ENCODE results near the gene SAP30L. TPM values are rescaled to one million over a fixed set of nuclear protein-coding genes. Genes with fewer than 3 reads are reported as not detected.

The SAP30L gene
- polyA plus RNA-seq, 1 donor (not counting 4 experiments of a cell fraction or from before 2014, with no cell fraction given) = 42.1 TPM

DNA sequence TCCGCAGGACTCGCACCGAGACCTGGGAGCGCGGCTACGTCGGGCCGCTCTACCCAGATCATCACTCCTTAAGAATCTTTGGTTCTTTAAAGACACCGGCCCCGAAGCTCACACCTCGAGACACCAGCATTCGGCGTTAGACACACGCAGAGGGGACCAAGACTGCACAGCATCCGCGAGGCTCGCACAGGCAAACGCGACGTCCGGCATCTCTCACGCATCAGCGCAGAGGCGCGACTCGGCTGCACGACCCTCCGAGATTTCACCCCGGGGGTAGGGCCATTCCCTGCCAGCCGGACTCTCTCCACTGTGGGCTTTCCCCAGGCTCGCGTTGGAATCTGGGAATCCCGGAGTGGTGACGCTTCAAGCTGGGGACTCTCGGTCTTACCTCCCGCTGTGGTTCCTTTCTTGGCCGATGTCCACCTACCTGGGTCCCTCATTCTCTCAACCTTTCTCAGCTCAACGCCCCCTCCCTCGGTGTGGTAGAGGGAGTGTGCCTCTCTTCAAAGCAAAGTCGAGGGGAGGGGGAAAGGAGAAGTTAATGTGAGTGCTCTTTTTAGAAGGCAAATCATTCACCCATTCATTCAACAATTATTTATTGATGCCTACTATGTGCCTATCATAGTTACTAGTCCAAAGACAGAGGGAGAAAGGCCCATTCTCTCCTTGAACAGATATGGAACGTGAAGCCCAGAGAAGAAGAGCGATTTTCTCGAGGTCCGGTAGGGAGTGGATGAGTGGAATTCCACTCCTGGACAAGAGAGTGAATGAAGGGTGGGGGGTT is 33.6 kb downstream of the SAP30L start:
- Histone ChIP-seq H4K20me1 (ENCODE audit: control insufficient read depth, extremely low read depth, insufficient read depth, low read length) (no peaks in the 10 kb centered on the region), H3K4me2 (ENCODE audit: control insufficient read depth, extremely low read depth, insufficient read depth, low read depth, low read length) (no peak overlapping the region), H3K9ac (ENCODE audit: control insufficient read depth, extremely low read depth, insufficient read depth, low read length) (no peak overlapping the region), H3K36me3 (ENCODE audit: control insufficient read depth in 2 of 2, extremely low read depth in 1 of 2, insufficient read depth in 2 of 2, low read length in 2 of 2) (no peaks in the 10 kb centered on the region), H3K79me2 (ENCODE audit: control insufficient read depth, insufficient read depth, low read length) (no peaks in the 10 kb centered on the region), H3K9me1 (ENCODE audit: control insufficient read depth, extremely low read depth, insufficient read depth, low read length) (no peaks in the 10 kb centered on the region), H3K27ac (ENCODE audit: control insufficient read depth, insufficient read depth, low read length) (no peak overlapping the region), H3K27me3 (ENCODE audit: control insufficient read depth, extremely low read depth, insufficient read depth, low read length) (peaks cover 99% of the 10 kb centered on the region), H2AFZ (ENCODE audit: control insufficient read depth, low read length) (no peak overlapping the region), H3K4me3 (ENCODE audit: control insufficient read depth in 2 of 3, extremely low read depth in 1 of 3, insufficient read depth in 2 of 3, low read depth in 1 of 3, low read length in 3 of 3) (no peak overlapping the region), H3K9me3 (ENCODE audit: control insufficient read depth, low read depth, low read length) (no peaks in the 10 kb centered on the region), H3K4me1 (ENCODE audit: control insufficient read depth, extremely low read depth, insufficient read depth, low read length) (peaks cover 2% of the 10 kb centered on the region)
- FAIRE-seq (no peak), DNase-seq (ENCODE audit: low read depth, low spot score) (no peak)
- peak; percentile 96 for TF ChIP-seq EZH2 (IDR thresholded peaks at IDR 0.05; ENCODE audit: low read length)
- TF ChIP-seq, protein P1, sequence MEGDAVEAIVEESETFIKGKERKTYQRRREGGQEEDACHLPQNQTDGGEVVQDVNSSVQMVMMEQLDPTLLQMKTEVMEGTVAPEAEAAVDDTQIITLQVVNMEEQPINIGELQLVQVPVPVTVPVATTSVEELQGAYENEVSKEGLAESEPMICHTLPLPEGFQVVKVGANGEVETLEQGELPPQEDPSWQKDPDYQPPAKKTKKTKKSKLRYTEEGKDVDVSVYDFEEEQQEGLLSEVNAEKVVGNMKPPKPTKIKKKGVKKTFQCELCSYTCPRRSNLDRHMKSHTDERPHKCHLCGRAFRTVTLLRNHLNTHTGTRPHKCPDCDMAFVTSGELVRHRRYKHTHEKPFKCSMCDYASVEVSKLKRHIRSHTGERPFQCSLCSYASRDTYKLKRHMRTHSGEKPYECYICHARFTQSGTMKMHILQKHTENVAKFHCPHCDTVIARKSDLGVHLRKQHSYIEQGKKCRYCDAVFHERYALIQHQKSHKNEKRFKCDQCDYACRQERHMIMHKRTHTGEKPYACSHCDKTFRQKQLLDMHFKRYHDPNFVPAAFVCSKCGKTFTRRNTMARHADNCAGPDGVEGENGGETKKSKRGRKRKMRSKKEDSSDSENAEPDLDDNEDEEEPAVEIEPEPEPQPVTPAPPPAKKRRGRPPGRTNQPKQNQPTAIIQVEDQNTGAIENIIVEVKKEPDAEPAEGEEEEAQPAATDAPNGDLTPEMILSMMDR (optimal IDR thresholded peaks at IDR 0.05 in 1 of 3, IDR thresholded peaks at IDR 0.05 in 1 of 3, conservative IDR thresholded peaks at IDR 0.05 in 1 of 3; ENCODE audit: extremely low read depth in 1 of 3, insufficient read depth in 2 of 3, low read length in 3 of 3) = no peak
- dilution Hi-C loops (cut with MboI; ENCODE audit: extremely low pct_ligation_motif_present, low sequenced_read_pairs) = loop anchor here (10.0 kb wide), 1 partner anchor 125 kb away; no protein-coding TSS in a partner anchor

DNA sequence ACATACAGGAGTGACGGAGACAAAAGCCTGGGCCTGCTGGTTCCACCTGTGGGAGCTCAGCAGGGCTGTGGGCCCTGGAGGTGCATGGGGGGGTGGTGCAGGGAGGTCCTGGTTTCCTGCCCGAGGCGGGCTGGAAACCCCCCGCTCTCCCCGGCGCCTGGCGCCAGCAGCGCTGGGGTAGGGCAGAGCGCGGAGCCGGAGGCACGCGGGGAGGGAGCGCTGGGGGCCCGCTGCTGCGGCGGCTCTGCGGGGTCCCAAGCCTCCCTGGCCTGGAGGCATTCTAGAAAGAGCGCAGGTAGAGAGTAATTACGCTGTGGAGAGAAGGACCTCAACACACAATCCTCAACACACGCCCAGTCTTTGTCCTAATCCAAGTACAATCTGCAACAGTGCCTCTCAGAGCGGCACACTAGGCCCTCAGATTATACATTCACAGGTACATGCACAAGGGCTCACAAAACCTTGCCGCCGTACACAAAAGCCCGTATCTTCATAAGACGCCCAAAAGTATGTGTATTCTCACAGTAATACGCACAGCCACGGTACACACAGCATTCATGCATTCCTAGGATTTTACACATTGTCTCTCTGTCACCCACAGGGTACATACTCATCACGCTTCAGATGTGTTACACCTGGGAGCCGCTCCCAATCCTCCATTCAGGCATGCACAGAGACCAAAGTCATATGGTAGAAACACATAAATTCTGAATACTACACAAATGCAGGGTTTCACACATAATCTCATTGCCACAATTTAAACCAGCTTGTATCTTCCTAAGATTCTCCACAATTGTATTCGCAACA is 34.4 kb downstream of the SAP30L start:
- no peak overlapping the region for H2AFZ ChIP-seq (ENCODE audit: control insufficient read depth, low read length)
- H3K27ac ChIP-seq (ENCODE audit: control insufficient read depth, insufficient read depth, low read length) = no peak overlapping the region
- H3K36me3 ChIP-seq (ENCODE audit: control insufficient read depth in 2 of 2, extremely low read depth in 1 of 2, insufficient read depth in 2 of 2, low read length in 2 of 2) = no peaks in the 10 kb centered on the region
- H3K4me2 ChIP-seq (ENCODE audit: control insufficient read depth, extremely low read depth, insufficient read depth, low read depth, low read length) = no peak overlapping the region
- FAIRE-seq (no peak), DNase-seq (ENCODE audit: low read depth, low spot score) (no peak)
- dilution Hi-C loops (cut with MboI; ENCODE audit: extremely low pct_ligation_motif_present, low sequenced_read_pairs) = loop anchor here (10.0 kb wide), 1 partner anchor 125 kb away; no protein-coding TSS in a partner anchor
- no peak overlapping the region for H3K9ac ChIP-seq (ENCODE audit: control insufficient read depth, extremely low read depth, insufficient read depth, low read length)
- no peaks in the 10 kb centered on the region for H3K9me1 ChIP-seq (ENCODE audit: control insufficient read depth, extremely low read depth, insufficient read depth, low read length)
- H3K4me3 ChIP-seq (ENCODE audit: control insufficient read depth in 2 of 3, extremely low read depth in 1 of 3, insufficient read depth in 2 of 3, low read depth in 1 of 3, low read length in 3 of 3) = no peak overlapping the region
- H4K20me1 ChIP-seq (ENCODE audit: control insufficient read depth, extremely low read depth, insufficient read depth, low read length) = no peaks in the 10 kb centered on the region
- H3K27me3 ChIP-seq (ENCODE audit: control insufficient read depth, extremely low read depth, insufficient read depth, low read length) = peaks cover 99% of the 10 kb centered on the region
- H3K4me1 ChIP-seq (ENCODE audit: control insufficient read depth, extremely low read depth, insufficient read depth, low read length) = peaks cover 2% of the 10 kb centered on the region
- TF ChIP-seq EZH2 (IDR thresholded peaks at IDR 0.05; ENCODE audit: low read length) = peak; percentile 43
- TF ChIP-seq, protein P1 (optimal IDR thresholded peaks at IDR 0.05 in 1 of 3, IDR thresholded peaks at IDR 0.05 in 1 of 3, conservative IDR thresholded peaks at IDR 0.05 in 1 of 3; ENCODE audit: extremely low read depth in 1 of 3, insufficient read depth in 2 of 3, low read length in 3 of 3) = no peak
- no peaks in the 10 kb centered on the region for H3K9me3 ChIP-seq (ENCODE audit: control insufficient read depth, low read depth, low read length)
- no peaks in the 10 kb centered on the region for H3K79me2 ChIP-seq (ENCODE audit: control insufficient read depth, insufficient read depth, low read length)

All from keratinocyte (primary cell).